ENCODE data around the gene C2CD3. TPM values are rescaled to one million over a fixed set of nuclear protein-coding genes. Genes with fewer than 3 reads are reported as not detected.
A peak's percentile ranks its signal among the peaks of the same experiment; 100 is the strongest.

Gene C2CD3
- total and polyA plus RNA-seq, 4 experiments from 2014 or later = 4.5 to 52.7 (median 26.5) TPM

DNA sequence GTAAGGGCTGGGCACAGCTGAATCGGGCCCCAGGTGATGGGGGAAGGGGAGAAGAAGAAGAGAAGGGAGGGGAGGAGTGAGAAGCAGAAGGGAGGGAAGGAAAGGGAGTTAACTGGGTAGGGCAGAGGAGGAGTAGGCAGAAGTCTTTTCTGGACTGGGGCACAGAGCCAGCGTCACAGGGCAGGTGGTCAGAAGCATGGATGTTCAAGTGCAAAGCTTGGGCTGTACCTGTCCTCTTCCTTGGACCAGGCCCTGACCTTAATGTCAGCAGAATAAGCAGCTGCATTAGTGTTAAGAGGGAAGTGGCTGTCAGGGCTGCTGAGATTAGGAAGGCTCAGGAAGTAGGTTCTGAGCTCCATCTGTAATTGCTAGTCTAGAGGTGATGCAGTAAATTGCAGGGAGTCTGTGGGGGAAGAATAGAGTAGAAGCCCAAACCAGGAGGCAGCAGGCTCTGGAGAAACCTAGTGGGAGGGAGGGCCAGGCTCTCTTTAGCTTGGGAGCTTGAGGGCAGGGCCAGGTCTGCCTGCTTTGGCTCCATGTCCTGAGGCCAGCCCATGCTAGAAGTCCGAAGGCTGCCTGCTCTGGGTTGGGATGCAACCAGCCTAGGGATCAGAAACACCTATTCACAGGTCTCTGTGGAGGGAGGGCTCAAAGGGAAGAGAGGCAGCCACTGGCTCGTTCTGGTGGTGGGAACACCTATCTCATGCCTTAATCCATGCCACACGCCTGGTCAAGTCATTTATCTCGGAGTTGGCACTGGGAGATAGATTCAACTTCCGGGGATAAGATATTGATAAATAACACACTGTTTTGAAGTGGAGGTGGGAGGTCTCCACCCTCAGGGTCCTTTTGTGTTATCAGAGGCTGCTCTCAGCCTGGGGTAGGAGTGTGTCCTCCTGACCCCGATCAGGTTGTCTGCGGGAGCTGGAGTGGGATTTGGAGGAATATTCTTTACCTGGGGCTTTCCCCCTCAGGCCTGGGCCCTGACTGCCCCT is 160.2 kb downstream of the C2CD3 start:
- peak overlapping the region; percentile 94 to 99 (median 96) for H3K27ac Mint-ChIP-seq
- DNase-seq = no peak
- peak overlapping the region in 7 of 8 donors; percentile 51 to 87 (median 71) for H3K4me3 Mint-ChIP-seq
- no peaks in the 10 kb centered on the region for H3K36me3 ChIP-seq (ENCODE audit: insufficient read depth, low read length)
- H3K27me3 Mint-ChIP-seq = no peaks in the 10 kb centered on the region
- H3K9me3 Mint-ChIP-seq = peaks cover 0 to 2% (median 0%) of the 10 kb centered on the region in 8 donors
- H3K4me1 ChIP-seq (ENCODE audit: insufficient read depth, low read length) = peaks cover 100% of the 10 kb centered on the region
- ChIA-PET POLR2A (ENCODE audit: partially characterized antibody) (interaction anchor here (0.5 to 35.3 kb wide), 6 partner anchors 7 to 165 kb away, joined by 3 to 2221 read pairs (median 5); partner anchors contain the start of genes C2CD3, PPME1 and UCP2), CTCF (ENCODE audit: partially characterized antibody) (interaction anchor here (0.6 to 2.3 kb wide), 10 partner anchors 10 to 51 kb away, joined by 3 to 13 read pairs (median 3); no protein-coding TSS in a partner anchor)
- H3K4me1 Mint-ChIP-seq = peaks cover 36 to 95% (median 75%) of the 10 kb centered on the region in 4 donors
- H3K27ac ChIP-seq (ENCODE audit: low read depth, low read length) = peak overlapping the region; percentile 73
- no peaks in the 10 kb centered on the region for H3K27me3 ChIP-seq (ENCODE audit: insufficient read depth, low read length)
- H3K9me3 ChIP-seq (ENCODE audit: control insufficient read depth in 1 of 2, low read length in 2 of 2) = no peaks in the 10 kb centered on the region
- intact Hi-C loops (cut with micrococcal nuclease) = loop anchor here (1.0 to 2.0 kb wide), 2 partner anchors 14 to 30 kb away; no protein-coding TSS in a partner anchor
- peak overlapping the region; percentile 10 to 39 for H3K4me3 ChIP-seq (ENCODE audit: low read length in 2 of 2)
- peaks cover 0 to 6% of the 10 kb centered on the region in 2 donors for H3K36me3 Mint-ChIP-seq

DNA sequence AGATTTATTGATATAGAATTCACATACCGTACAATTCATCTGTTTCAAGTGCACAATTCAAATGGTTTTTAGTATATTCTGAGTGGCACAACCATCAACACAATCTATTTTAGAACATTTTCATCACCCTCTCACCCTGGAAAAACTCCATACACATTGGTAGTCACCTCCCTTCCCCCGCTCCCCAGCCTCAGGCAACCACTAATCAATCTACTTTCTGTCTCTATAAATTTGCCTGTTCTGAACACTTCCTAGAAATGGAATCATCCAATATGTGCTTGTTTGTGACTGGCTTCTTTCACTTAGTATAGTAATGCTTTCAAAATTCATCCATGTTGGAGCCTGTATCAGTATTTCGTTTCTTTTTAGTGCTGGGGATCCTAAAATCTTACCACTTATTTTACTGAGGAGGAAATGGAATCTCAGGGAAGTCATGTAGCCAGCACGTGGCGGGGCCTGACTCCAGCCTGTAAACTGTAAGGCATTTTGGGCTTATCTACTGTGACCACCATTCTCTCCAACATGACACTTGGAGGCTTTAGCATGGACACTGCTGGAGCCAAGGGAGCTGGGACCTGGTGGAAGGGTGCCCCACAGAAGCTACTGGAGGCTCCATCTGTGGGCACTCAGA is 161.0 kb downstream of the C2CD3 start:
- peak overlapping the region; percentile 94 to 99 (median 96) for H3K27ac Mint-ChIP-seq
- H3K27ac ChIP-seq (ENCODE audit: low read depth, low read length) = peak overlapping the region; percentile 73
- H3K4me1 ChIP-seq (ENCODE audit: insufficient read depth, low read length) = peaks cover 100% of the 10 kb centered on the region
- peaks cover 0 to 2% (median 0%) of the 10 kb centered on the region in 8 donors for H3K9me3 Mint-ChIP-seq
- ChIA-PET POLR2A (ENCODE audit: partially characterized antibody) (interaction anchor here (0.5 to 35.3 kb wide), 3 partner anchors 9 to 166 kb away, joined by 3 to 2221 read pairs (median 6); partner anchors contain the start of gene UCP2), CTCF (ENCODE audit: partially characterized antibody) (interaction anchor here (0.6 to 2.3 kb wide), 6 partner anchors 15 to 51 kb away, joined by 3 to 7 read pairs (median 3); no protein-coding TSS in a partner anchor)
- no peaks in the 10 kb centered on the region for H3K27me3 ChIP-seq (ENCODE audit: insufficient read depth, low read length)
- DNase-seq = no peak
- H3K27me3 Mint-ChIP-seq = no peaks in the 10 kb centered on the region
- no peak overlapping the region for H3K4me3 ChIP-seq (ENCODE audit: low read length in 2 of 2)
- H3K9me3 ChIP-seq (ENCODE audit: control insufficient read depth in 1 of 2, low read length in 2 of 2) = no peaks in the 10 kb centered on the region
- H3K36me3 Mint-ChIP-seq = peaks cover 0 to 10% of the 10 kb centered on the region in 2 donors
- peak overlapping the region in 7 of 8 donors; percentile 51 to 87 (median 67) for H3K4me3 Mint-ChIP-seq
- no peaks in the 10 kb centered on the region for H3K36me3 ChIP-seq (ENCODE audit: insufficient read depth, low read length)
- peaks cover 44 to 95% (median 75%) of the 10 kb centered on the region in 4 donors for H3K4me1 Mint-ChIP-seq
- intact Hi-C loops (cut with micrococcal nuclease) = loop anchor here (2.0 kb wide), 1 partner anchor 13 kb away; no protein-coding TSS in a partner anchor

DNA sequence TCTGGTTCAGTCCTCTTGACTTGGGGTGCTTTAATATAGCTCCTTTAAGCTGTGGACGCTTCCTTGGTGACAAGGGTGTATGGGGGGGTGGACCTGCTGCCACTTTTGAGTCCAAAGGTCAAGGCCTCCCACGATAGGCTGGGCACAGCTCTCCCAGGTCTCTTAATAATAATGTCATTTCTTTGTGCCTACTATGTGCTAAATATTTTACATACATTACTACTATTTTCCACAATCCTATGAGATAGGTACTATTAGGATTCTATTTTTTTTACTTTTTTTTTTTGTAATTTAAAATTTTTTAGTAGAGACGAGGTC is 161.6 kb downstream of the C2CD3 start:
- H3K4me1 ChIP-seq (ENCODE audit: insufficient read depth, low read length) = peaks cover 100% of the 10 kb centered on the region
- peaks cover 50 to 95% (median 72%) of the 10 kb centered on the region in 4 donors for H3K4me1 Mint-ChIP-seq
- no peak overlapping the region for H3K4me3 ChIP-seq (ENCODE audit: low read length in 2 of 2)
- DNase-seq = peak in 1 of 5 donors; percentile 29
- peaks cover 0 to 2% (median 0%) of the 10 kb centered on the region in 8 donors for H3K9me3 Mint-ChIP-seq
- H3K36me3 ChIP-seq (ENCODE audit: insufficient read depth, low read length) = no peaks in the 10 kb centered on the region
- no peaks in the 10 kb centered on the region for H3K27me3 ChIP-seq (ENCODE audit: insufficient read depth, low read length)
- ChIA-PET CTCF (ENCODE audit: partially characterized antibody) (interaction anchor here (1.8 kb wide), 1 partner anchor 29 kb away, joined by 7 read pairs; no protein-coding TSS in a partner anchor), POLR2A (ENCODE audit: partially characterized antibody) (interaction anchor here (1.7 to 35.3 kb wide), 3 partner anchors 10 to 28 kb away, joined by 5 to 2221 read pairs (median 6); partner anchors contain the start of gene UCP2)
- peak overlapping the region; percentile 22 for H3K27ac ChIP-seq (ENCODE audit: low read depth, low read length)
- H3K4me3 Mint-ChIP-seq = peak overlapping the region in 3 of 8 donors; percentile 39 to 67 (median 52)
- H3K9me3 ChIP-seq (ENCODE audit: control insufficient read depth in 1 of 2, low read length in 2 of 2) = no peaks in the 10 kb centered on the region
- no peaks in the 10 kb centered on the region for H3K27me3 Mint-ChIP-seq
- intact Hi-C loops (cut with micrococcal nuclease) = no loop called here
- H3K36me3 Mint-ChIP-seq = peaks cover 0 to 11% of the 10 kb centered on the region in 2 donors
- peak overlapping the region; percentile 75 to 96 (median 88) for H3K27ac Mint-ChIP-seq

DNA sequence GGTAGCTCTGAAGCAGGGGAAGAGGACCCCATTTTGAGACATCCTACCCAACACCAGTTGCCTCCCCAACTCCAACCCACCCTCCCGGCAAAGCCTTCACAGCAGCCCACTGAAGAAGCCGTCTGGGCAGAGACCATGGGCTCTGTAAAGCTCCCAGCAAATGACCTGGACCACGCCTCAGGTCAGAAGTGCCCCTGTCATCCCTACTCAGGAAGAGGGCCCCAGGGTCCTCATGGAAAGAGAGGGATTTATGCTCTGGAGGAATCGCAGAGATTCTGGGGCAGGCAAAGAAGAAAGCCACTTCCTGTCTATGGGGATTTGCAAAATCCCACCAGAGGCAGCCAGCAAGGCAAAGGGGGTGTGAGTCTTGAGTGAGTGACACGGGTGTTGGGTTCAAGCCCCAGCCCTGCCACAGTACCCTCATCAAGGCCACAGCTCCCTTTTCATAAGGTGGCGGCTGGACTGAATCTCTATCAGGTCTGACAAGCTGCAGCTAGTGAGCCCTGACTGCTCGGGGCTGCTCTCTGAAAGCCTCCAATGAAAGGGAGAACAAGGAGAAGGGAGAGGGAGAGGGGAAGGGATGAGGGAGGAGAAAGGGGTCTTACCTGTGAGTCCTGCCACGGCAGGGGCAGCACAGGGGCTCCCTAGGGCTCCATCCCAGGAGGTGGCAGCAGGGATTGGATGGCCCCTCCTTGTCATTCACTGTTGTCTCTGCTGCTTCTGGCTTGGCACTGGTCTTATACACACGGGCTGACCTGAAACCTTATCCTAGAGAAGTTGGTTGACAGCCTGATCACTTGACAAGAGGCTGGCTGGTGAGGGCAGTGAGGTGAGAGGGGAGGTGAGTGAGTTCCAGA is 162.2 kb downstream of the C2CD3 start, which contains the start of gene UCP3:
UCP3 (minus strand) TSS at position 713 of the 857 bp plus-strand sequence. CDS start 2,043 bp downstream, outside the sequence.
- intact Hi-C loops (cut with micrococcal nuclease) = no loop called here
- peaks cover 0 to 12% of the 10 kb centered on the region in 2 donors for H3K36me3 Mint-ChIP-seq
- peak within 1 kb of the TSS; percentile 88 to 99 (median 95) for H3K27ac Mint-ChIP-seq
- peak within 1 kb of the TSS; percentile 73 for H3K27ac ChIP-seq (ENCODE audit: low read depth, low read length)
- H3K4me1 ChIP-seq (ENCODE audit: insufficient read depth, low read length) = peaks cover 100% of the 10 kb centered on the region
- no peaks in the 10 kb centered on the region for H3K36me3 ChIP-seq (ENCODE audit: insufficient read depth, low read length)
- no peaks in the 10 kb centered on the region for H3K9me3 ChIP-seq (ENCODE audit: control insufficient read depth in 1 of 2, low read length in 2 of 2)
- H3K27me3 ChIP-seq (ENCODE audit: insufficient read depth, low read length) = no peaks in the 10 kb centered on the region
- H3K4me1 Mint-ChIP-seq = peaks cover 56 to 95% (median 72%) of the 10 kb centered on the region in 4 donors
- peaks cover 0 to 2% (median 0%) of the 10 kb centered on the region in 8 donors for H3K9me3 Mint-ChIP-seq
- ChIA-PET CTCF (ENCODE audit: partially characterized antibody) (interaction anchor here (1.4 to 1.8 kb wide), 4 partner anchors 11 to 36 kb away, joined by 4 to 7 read pairs (median 5); no protein-coding TSS in a partner anchor), POLR2A (ENCODE audit: partially characterized antibody) (interaction anchor here (0.6 to 35.3 kb wide), 4 partner anchors 10 to 403 kb away, joined by 3 to 2221 read pairs (median 6); partner anchors contain the start of gene UCP2)
- no peaks in the 10 kb centered on the region for H3K27me3 Mint-ChIP-seq
- DNase-seq = no peak
- no peak within 1 kb of the TSS for H3K4me3 ChIP-seq (ENCODE audit: low read length in 2 of 2)
- peak within 1 kb of the TSS in 7 of 8 donors; percentile 39 to 87 (median 51) for H3K4me3 Mint-ChIP-seq

DNA sequence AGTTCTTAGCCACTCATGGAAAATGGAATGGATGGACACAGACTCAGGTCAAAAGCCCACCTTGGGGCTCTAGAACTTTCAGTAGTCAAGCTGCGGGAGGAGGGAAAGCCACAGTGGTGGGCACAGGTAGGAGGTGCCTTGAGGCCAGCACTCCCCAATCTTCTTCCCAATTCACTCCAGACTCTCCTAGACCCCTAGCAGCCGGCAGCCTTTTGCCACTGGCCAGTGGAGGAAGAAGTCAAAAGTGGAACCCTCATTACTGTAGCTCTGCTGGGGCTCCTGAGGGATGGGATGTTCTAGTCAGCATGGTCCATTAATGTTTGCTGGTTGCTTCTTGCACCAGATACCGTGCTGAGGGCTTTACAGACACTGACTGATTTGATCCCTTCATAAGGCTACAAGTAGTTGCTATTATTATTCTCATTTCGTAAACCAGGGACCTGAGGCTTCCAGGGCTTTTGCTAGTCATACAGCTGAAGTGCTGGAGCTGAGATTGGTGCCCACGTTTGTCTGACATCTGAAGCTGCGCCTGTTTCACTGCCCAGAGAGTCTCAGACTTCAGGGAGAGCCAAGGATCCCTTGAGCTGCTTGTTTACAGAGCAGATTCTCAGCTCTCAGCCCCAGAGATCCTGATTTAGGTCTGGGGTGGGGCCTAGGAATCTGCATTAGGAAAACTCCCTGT is 163.0 kb downstream of the C2CD3 start:
- ChIA-PET POLR2A (ENCODE audit: partially characterized antibody) (interaction anchor here (0.6 to 35.3 kb wide), 5 partner anchors 8 to 403 kb away, joined by 3 to 2221 read pairs (median 5); partner anchors contain the start of gene UCP2), CTCF (ENCODE audit: partially characterized antibody) (interaction anchor here (1.4 to 1.8 kb wide), 4 partner anchors 10 to 36 kb away, joined by 4 to 7 read pairs (median 5); no protein-coding TSS in a partner anchor)
- Histone ChIP-seq H3K9me3 (ENCODE audit: control insufficient read depth in 1 of 2, low read length in 2 of 2) (no peaks in the 10 kb centered on the region), H3K4me3 (ENCODE audit: low read length in 2 of 2) (no peak overlapping the region), H3K27me3 (ENCODE audit: insufficient read depth, low read length) (no peaks in the 10 kb centered on the region), H3K27ac (ENCODE audit: low read depth, low read length) (peak overlapping the region; percentile 30), H3K36me3 (ENCODE audit: insufficient read depth, low read length) (no peaks in the 10 kb centered on the region), H3K4me1 (ENCODE audit: insufficient read depth, low read length) (peaks cover 99% of the 10 kb centered on the region)
- peaks cover 6 to 18% of the 10 kb centered on the region in 2 donors for H3K36me3 Mint-ChIP-seq
- peak in 1 of 5 donors; percentile 23 for DNase-seq
- peak overlapping the region; percentile 35 to 96 (median 75) for H3K27ac Mint-ChIP-seq
- no peaks in the 10 kb centered on the region for H3K27me3 Mint-ChIP-seq
- peaks cover 63 to 98% (median 72%) of the 10 kb centered on the region in 4 donors for H3K4me1 Mint-ChIP-seq
- H3K4me3 Mint-ChIP-seq = peak overlapping the region in 1 of 8 donors; percentile 15
- intact Hi-C loops (cut with micrococcal nuclease) = no loop called here
- H3K9me3 Mint-ChIP-seq = peaks cover 0 to 2% (median 0%) of the 10 kb centered on the region in 8 donors

Data from CD4-positive, alpha-beta memory T cell (primary cell).